ENCODE results near the gene HERC3. TPM values are rescaled to one million over a fixed set of nuclear protein-coding genes. Genes with fewer than 3 reads are reported as not detected.

HERC3 gene
- total and polyA plus RNA-seq, 10 of the 15 experiments (the other 5 are each of a cell fraction or from before 2014, with no cell fraction given): 0.52 to 18.2 (median 2.8) TPM

DNA sequence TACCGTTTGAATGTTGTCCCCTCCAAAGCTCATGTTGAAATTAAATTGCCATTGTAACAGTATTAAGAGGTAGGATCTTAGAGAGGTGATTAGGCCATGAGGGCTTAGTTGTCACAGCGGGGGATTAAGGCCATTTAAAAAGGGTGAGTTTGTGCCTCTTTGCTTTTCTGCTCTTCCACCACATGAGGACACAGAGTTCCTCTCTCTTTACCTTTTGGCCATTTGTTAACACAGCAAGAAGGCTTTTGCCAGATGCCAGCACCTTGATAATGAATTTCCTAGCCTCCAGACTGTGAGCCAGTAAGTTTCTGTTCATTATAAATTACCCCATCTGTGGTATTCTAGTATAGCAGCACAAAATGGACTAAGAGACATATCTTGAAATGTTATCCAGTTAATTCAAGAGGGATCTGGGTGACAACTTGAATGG, 7.8 kb upstream of the HERC3 start (continued):
- TF ChIP-seq, protein P1, sequence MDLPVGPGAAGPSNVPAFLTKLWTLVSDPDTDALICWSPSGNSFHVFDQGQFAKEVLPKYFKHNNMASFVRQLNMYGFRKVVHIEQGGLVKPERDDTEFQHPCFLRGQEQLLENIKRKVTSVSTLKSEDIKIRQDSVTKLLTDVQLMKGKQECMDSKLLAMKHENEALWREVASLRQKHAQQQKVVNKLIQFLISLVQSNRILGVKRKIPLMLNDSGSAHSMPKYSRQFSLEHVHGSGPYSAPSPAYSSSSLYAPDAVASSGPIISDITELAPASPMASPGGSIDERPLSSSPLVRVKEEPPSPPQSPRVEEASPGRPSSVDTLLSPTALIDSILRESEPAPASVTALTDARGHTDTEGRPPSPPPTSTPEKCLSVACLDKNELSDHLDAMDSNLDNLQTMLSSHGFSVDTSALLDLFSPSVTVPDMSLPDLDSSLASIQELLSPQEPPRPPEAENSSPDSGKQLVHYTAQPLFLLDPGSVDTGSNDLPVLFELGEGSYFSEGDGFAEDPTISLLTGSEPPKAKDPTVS (IDR thresholded peaks at IDR 0.05; ENCODE audit: low read depth, low read length): no peak
- TF ChIP-seq CHD1 (IDR thresholded peaks at IDR 0.05; ENCODE audit: low read depth, low read length) (no peak), CREM (IDR thresholded peaks at IDR 0.05; ENCODE audit: low read depth) (no peak), HCFC1 (IDR thresholded peaks at IDR 0.05; ENCODE audit: low read length) (no peak)
- TF ChIP-seq, protein P2, sequence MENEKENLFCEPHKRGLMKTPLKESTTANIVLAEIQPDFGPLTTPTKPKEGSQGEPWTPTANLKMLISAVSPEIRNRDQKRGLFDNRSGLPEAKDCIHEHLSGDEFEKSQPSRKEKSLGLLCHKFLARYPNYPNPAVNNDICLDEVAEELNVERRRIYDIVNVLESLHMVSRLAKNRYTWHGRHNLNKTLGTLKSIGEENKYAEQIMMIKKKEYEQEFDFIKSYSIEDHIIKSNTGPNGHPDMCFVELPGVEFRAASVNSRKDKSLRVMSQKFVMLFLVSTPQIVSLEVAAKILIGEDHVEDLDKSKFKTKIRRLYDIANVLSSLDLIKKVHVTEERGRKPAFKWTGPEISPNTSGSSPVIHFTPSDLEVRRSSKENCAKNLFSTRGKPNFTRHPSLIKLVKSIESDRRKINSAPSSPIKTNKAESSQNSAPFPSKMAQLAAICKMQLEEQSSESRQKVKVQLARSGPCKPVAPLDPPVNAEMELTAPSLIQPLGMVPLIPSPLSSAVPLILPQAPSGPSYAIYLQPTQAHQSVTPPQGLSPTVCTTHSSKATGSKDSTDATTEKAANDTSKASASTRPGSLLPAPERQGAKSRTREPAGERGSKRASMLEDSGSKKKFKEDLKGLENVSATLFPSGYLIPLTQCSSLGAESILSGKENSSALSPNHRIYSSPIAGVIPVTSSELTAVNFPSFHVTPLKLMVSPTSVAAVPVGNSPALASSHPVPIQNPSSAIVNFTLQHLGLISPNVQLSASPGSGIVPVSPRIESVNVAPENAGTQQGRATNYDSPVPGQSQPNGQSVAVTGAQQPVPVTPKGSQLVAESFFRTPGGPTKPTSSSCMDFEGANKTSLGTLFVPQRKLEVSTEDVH (IDR thresholded peaks at IDR 0.05; ENCODE audit: low read depth, partially characterized antibody): no peak
- TF ChIP-seq, protein P3, sequence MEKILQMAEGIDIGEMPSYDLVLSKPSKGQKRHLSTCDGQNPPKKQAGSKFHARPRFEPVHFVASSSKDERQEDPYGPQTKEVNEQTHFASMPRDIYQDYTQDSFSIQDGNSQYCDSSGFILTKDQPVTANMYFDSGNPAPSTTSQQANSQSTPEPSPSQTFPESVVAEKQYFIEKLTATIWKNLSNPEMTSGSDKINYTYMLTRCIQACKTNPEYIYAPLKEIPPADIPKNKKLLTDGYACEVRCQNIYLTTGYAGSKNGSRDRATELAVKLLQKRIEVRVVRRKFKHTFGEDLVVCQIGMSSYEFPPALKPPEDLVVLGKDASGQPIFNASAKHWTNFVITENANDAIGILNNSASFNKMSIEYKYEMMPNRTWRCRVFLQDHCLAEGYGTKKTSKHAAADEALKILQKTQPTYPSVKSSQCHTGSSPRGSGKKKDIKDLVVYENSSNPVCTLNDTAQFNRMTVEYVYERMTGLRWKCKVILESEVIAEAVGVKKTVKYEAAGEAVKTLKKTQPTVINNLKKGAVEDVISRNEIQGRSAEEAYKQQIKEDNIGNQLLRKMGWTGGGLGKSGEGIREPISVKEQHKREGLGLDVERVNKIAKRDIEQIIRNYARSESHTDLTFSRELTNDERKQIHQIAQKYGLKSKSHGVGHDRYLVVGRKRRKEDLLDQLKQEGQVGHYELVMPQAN (conservative IDR thresholded peaks at IDR 0.05): no peak

DNA sequence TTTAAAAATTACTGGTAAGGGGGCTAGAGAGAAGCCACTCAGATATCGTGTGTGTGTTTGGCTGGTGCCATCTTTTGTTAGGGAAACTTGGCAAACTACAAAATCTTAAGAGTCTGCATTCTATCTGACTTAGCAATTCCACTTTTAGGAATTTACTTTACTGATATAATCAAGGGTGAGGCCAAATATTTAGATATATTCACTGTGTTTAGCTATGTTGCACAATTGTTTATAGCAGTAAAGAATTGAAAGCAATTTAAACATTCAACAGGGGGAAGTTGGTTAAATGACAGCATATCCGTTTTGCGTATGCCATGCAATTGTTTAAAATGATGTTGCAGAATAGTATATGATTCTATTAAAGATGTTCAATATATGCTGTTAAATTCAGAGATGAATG, 6.4 kb upstream of the HERC3 start:
- Histone ChIP-seq H3K4me1 (ENCODE audit: control insufficient read depth, insufficient read depth, low read length) (no peaks in the 10 kb centered on the region), H3K27ac (ENCODE audit: control insufficient read depth, insufficient read depth) (no peak overlapping the region), H3K9me3 (replicated peaks; ENCODE audit: control insufficient read depth, insufficient read depth, low read length) (no peaks in the 10 kb centered on the region), H2AFZ (ENCODE audit: control insufficient read depth, low read depth, low read length) (no peak overlapping the region), H3K4me2 (ENCODE audit: control insufficient read depth, insufficient read depth) (no peak overlapping the region), H3K9ac (ENCODE audit: control insufficient read depth, insufficient read depth, low read length) (no peak overlapping the region), H4K20me1 (ENCODE audit: control insufficient read depth, insufficient read depth) (no peaks in the 10 kb centered on the region), H3K27me3 (replicated peaks in 1 of 2; ENCODE audit: control insufficient read depth in 2 of 2, insufficient read depth in 2 of 2, low read length in 1 of 2) (0 out of 4 replicates have a peak, but pooled peaks cover 0 to 2% of the 10 kb centered on the region in 2 experiments), H3K4me3 (no peak overlapping the region), H3K36me3 (ENCODE audit: control insufficient read depth in 2 of 2, insufficient read depth in 2 of 2, low read length in 1 of 2) (no peaks in the 10 kb centered on the region), H3K79me2 (ENCODE audit: control insufficient read depth, insufficient read depth, low read length) (no peaks in the 10 kb centered on the region)
- no TSS peak for BruUV-seq (replicated peaks)
- RAD21 ChIA-PET (ENCODE audit: unreplicated experiment): no interaction called here
- SMC1A ChIA-PET (ENCODE audit: uncharacterized antibody, unreplicated experiment): no interaction called here
- FAIRE-seq (no peak), ATAC-seq (no peak), DNase-seq (ENCODE audit: low read depth, low spot score) (no peak)
- in situ Hi-C loops (cut with MboI) (no loop called here), intact Hi-C loops (cut with micrococcal nuclease; ENCODE audit: unreplicated experiment) (no loop called here)
- CTCF ChIA-PET: no interaction called here
- POLR2A ChIA-PET: no interaction called here
- TF ChIP-seq, protein P3 (conservative IDR thresholded peaks at IDR 0.05): no peak
- TF ChIP-seq CHD2 (IDR thresholded peaks at IDR 0.05; ENCODE audit: borderline replicate concordance, low read depth, low read length): no peak
- no peak for TF ChIP-seq ZNF622 (IDR thresholded peaks at IDR 0.05)
- TF ChIP-seq, protein P4, sequence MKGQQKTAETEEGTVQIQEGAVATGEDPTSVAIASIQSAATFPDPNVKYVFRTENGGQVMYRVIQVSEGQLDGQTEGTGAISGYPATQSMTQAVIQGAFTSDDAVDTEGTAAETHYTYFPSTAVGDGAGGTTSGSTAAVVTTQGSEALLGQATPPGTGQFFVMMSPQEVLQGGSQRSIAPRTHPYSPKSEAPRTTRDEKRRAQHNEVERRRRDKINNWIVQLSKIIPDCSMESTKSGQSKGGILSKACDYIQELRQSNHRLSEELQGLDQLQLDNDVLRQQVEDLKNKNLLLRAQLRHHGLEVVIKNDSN (IDR thresholded peaks at IDR 0.05; ENCODE audit: borderline replicate concordance, extremely low read length, insufficient read depth, low read depth, low read length): no peak
- TF ChIP-seq YBX1 (IDR thresholded peaks at IDR 0.05): no peak
- no peak for TF ChIP-seq STAT3 (IDR thresholded peaks at IDR 0.05; ENCODE audit: low read depth, low read length)
- WGBS (ENCODE audit: insufficient coverage, insufficient replicate concordance, low lambda C conversion rate, missing lambda C conversion rate): 69% methylated on average over 3 of the region's 3 CpGs
